Measurements from ENCODE around the gene HBG1. TPM values are rescaled to one million over a fixed set of nuclear protein-coding genes. Genes with fewer than 3 reads are reported as not detected.

HBG1 gene
- total and polyA plus RNA-seq, 2 experiments from 2014 or later: not detected

DNA sequence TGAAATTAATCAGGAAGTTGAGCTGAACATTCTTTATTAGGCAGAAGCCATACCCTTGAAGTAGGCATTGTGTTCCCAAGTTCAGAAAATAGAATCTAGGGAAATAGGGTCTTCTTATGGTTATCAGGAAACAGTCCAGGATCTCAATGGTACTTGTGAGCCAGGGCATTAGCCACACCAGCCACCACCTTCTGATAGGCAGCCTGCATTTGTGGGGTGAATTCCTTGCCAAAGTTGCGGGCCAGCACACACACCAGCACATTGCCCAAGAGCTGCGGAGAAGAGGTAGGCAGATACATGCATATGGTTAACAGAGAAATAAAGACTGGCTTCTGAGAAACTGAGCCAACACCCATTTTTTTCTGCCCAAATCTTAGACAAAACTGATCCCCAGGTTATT, 16.8 kb downstream of the HBG1 start (continued):
- TF ChIP-seq NANOG (IDR thresholded peaks at IDR 0.05; ENCODE audit: borderline replicate concordance) (no peak), JUNB (IDR thresholded peaks at IDR 0.05; ENCODE audit: unreplicated experiment) (no peak)
- TF ChIP-seq, protein P1, sequence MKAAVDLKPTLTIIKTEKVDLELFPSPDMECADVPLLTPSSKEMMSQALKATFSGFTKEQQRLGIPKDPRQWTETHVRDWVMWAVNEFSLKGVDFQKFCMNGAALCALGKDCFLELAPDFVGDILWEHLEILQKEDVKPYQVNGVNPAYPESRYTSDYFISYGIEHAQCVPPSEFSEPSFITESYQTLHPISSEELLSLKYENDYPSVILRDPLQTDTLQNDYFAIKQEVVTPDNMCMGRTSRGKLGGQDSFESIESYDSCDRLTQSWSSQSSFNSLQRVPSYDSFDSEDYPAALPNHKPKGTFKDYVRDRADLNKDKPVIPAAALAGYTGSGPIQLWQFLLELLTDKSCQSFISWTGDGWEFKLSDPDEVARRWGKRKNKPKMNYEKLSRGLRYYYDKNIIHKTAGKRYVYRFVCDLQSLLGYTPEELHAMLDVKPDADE (IDR thresholded peaks at IDR 0.05): no peak

DNA sequence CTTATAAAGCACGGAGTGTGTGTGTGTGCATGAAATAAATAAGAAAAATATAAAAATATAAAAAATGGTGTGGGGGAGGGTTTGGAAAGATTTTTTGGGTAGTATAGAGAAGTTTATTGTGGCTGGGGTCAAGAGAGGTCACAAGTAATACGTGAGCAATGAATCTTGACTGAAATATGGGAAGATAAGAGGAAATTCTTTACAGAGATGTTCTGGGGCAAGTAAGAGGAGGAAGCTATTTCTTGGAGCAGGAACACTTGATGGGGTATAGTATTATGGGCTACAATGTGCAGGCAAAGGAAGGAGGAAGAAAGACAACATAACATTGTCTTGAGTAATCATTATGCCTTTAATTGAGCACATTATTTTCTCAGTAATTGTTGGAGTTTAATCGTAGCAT, 17.5 kb downstream of the HBG1 start:
- Histone ChIP-seq H3K36me3 (ENCODE audit: insufficient read depth) (no peaks in the 10 kb centered on the region), H4K20me1 (replicated peaks; ENCODE audit: insufficient read depth) (no peaks in the 10 kb centered on the region), H3F3A (replicated peaks; ENCODE audit: low read depth) (no peaks in the 10 kb centered on the region), H2AFZ (no peak overlapping the region), H3K27ac (ENCODE audit: low read depth) (no peak overlapping the region), H3K4me3 (no peak overlapping the region), H3K27me3 (ENCODE audit: insufficient read depth) (no peaks in the 10 kb centered on the region), H3K79me2 (replicated peaks; ENCODE audit: insufficient read depth) (no peaks in the 10 kb centered on the region), H3K4me1 (ENCODE audit: insufficient read depth) (no peaks in the 10 kb centered on the region), H3K4me2 (no peak overlapping the region), H3K9me2 (ENCODE audit: insufficient read depth) (no peaks in the 10 kb centered on the region)
- Mint-ChIP-seq H3K9me3 (no peaks in the 10 kb centered on the region), H3K4me3 (no peak overlapping the region), H3K27ac (no peak overlapping the region), H3K4me1 (no peaks in the 10 kb centered on the region), H3K27me3 (ENCODE audit: insufficient read depth, low read depth, poor library complexity) (no peaks in the 10 kb centered on the region), H3K36me3 (ENCODE audit: low read depth) (no peaks in the 10 kb centered on the region)
- DNase-seq (ENCODE audit: low spot score): no peak
- TF ChIP-seq CREB1 (CRISPR knock-in tag; IDR thresholded peaks at IDR 0.05; ENCODE audit: low read depth): no peak
- no peak for TF ChIP-seq ZNF331 (CRISPR knock-in tag; IDR thresholded peaks at IDR 0.05; ENCODE audit: low read depth)
- TF ChIP-seq ZNF114 (CRISPR knock-in tag; IDR thresholded peaks at IDR 0.05): no peak
- TF ChIP-seq, protein P2, sequence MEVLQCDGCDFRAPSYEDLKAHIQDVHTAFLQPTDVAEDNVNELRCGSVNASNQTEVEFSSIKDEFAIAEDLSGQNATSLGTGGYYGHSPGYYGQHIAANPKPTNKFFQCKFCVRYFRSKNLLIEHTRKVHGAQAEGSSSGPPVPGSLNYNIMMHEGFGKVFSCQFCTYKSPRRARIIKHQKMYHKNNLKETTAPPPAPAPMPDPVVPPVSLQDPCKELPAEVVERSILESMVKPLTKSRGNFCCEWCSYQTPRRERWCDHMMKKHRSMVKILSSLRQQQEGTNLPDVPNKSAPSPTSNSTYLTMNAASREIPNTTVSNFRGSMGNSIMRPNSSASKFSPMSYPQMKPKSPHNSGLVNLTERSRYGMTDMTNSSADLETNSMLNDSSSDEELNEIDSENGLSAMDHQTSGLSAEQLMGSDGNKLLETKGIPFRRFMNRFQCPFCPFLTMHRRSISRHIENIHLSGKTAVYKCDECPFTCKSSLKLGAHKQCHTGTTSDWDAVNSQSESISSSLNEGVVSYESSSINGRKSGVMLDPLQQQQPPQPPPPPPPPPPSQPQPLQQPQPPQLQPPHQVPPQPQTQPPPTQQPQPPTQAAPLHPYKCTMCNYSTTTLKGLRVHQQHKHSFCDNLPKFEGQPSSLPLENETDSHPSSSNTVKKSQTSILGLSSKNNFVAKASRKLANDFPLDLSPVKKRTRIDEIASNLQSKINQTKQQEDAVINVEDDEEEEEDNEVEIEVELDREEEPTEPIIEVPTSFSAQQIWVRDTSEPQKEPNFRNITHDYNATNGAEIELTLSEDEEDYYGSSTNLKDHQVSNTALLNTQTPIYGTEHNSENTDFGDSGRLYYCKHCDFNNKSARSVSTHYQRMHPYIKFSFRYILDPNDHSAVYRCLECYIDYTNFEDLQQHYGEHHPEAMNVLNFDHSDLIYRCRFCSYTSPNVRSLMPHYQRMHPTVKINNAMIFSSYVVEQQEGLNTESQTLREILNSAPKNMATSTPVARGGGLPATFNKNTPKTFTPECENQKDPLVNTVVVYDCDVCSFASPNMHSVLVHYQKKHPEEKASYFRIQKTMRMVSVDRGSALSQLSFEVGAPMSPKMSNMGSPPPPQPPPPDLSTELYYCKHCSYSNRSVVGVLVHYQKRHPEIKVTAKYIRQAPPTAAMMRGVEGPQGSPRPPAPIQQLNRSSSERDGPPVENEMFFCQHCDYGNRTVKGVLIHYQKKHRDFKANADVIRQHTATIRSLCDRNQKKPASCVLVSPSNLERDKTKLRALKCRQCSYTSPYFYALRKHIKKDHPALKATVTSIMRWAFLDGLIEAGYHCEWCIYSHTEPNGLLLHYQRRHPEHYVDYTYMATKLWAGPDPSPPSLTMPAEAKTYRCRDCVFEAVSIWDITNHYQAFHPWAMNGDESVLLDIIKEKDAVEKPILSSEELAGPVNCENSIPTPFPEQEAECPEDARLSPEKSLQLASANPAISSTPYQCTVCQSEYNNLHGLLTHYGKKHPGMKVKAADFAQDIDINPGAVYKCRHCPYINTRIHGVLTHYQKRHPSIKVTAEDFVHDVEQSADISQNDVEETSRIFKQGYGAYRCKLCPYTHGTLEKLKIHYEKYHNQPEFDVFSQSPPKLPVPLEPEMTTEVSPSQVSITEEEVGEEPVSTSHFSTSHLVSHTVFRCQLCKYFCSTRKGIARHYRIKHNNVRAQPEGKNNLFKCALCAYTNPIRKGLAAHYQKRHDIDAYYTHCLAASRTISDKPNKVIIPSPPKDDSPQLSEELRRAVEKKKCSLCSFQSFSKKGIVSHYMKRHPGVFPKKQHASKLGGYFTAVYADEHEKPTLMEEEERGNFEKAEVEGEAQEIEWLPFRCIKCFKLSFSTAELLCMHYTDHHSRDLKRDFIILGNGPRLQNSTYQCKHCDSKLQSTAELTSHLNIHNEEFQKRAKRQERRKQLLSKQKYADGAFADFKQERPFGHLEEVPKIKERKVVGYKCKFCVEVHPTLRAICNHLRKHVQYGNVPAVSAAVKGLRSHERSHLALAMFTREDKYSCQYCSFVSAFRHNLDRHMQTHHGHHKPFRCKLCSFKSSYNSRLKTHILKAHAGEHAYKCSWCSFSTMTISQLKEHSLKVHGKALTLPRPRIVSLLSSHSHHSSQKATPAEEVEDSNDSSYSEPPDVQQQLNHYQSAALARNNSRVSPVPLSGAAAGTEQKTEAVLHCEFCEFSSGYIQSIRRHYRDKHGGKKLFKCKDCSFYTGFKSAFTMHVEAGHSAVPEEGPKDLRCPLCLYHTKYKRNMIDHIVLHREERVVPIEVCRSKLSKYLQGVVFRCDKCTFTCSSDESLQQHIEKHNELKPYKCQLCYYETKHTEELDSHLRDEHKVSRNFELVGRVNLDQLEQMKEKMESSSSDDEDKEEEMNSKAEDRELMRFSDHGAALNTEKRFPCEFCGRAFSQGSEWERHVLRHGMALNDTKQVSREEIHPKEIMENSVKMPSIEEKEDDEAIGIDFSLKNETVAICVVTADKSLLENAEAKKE (CRISPR knock-in tag; IDR thresholded peaks at IDR 0.05): no peak
- no peak for TF ChIP-seq NANOG (IDR thresholded peaks at IDR 0.05; ENCODE audit: borderline replicate concordance)
- TF ChIP-seq, protein P3, sequence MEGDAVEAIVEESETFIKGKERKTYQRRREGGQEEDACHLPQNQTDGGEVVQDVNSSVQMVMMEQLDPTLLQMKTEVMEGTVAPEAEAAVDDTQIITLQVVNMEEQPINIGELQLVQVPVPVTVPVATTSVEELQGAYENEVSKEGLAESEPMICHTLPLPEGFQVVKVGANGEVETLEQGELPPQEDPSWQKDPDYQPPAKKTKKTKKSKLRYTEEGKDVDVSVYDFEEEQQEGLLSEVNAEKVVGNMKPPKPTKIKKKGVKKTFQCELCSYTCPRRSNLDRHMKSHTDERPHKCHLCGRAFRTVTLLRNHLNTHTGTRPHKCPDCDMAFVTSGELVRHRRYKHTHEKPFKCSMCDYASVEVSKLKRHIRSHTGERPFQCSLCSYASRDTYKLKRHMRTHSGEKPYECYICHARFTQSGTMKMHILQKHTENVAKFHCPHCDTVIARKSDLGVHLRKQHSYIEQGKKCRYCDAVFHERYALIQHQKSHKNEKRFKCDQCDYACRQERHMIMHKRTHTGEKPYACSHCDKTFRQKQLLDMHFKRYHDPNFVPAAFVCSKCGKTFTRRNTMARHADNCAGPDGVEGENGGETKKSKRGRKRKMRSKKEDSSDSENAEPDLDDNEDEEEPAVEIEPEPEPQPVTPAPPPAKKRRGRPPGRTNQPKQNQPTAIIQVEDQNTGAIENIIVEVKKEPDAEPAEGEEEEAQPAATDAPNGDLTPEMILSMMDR (conservative IDR thresholded peaks at IDR 0.05; ENCODE audit: low read depth in 2 of 2): no peak
- TF ChIP-seq STAT1 (IDR thresholded peaks at IDR 0.05; ENCODE audit: unreplicated experiment): no peak
- TF ChIP-seq EZH2phosphoT487 (IDR thresholded peaks at IDR 0.05; ENCODE audit: unreplicated experiment): no peak
- no peak for ATAC-seq

Data from GM23338 (cell line).